NB4 (cell line): ENCODE results near the gene TUBA3D.
"Not testable (repeated sequence)": the region's sequence is repeated elsewhere in the genome, so short reads cannot be mapped to it uniquely, and the experiment has no call there.

ENCODE experiments used
- CTCF ChIP-seq: IDR thresholded peaks from one replicate; pipeline ENCODE4 v1.5.1; 2012; ENCODE audit warnings: low read depth, low read length
- POLR2A ChIP-seq: IDR thresholded peaks from 2 replicates; pipeline ENCODE4 v1.6.1; 2011; ENCODE audit warnings: mild to moderate bottlenecking; ENCODE audit not compliant: insufficient read length; ENCODE audit errors: extremely low read depth

GRCh38 chr2:131528981-131529863 lies 53.3 kb downstream of the TUBA3D start:
- TF ChIP-seq POLR2A, CTCF: not testable (repeated sequence)
